ENCODE data around the gene FYB1. TPM values are rescaled to one million over a fixed set of nuclear protein-coding genes. Genes with fewer than 3 reads are reported as not detected.

The FYB1 gene
- total and polyA plus RNA-seq, 2 of the 8 experiments (the other 6 are each of a cell fraction or from before 2014, with no cell fraction given), result not detected

GRCh38 chr5:39195198-39195826 is 24.1 kb downstream of the FYB1 start (continued):
- TF ChIP-seq RNF2 (IDR thresholded peaks at IDR 0.05; ENCODE audit: borderline replicate concordance, low read depth, low read length, missing control alignments, poor library complexity, severe bottlenecking), result no peak
- TF ChIP-seq PHF8 (conservative IDR thresholded peaks at IDR 0.05; ENCODE audit: low read depth, low read length), result no peak
- no peak for TF ChIP-seq RBBP5 (IDR thresholded peaks at IDR 0.05; ENCODE audit: borderline replicate concordance, low read depth, low read length)
- TF ChIP-seq JUND (IDR thresholded peaks at IDR 0.05; ENCODE audit: low read length), result no peak
- no peak for TF ChIP-seq KDM4A (IDR thresholded peaks at IDR 0.05; ENCODE audit: low read depth, low read length, severe bottlenecking)
- TF ChIP-seq RFX5 (IDR thresholded peaks at IDR 0.05; ENCODE audit: borderline replicate concordance, low read depth, low read length), result no peak
- no peak for TF ChIP-seq TCF12 (IDR thresholded peaks at IDR 0.05; ENCODE audit: low read depth, low read length)
- TF ChIP-seq GTF2F1 (IDR thresholded peaks at IDR 0.05; ENCODE audit: borderline replicate concordance, low read depth, low read length), result no peak

Data from H1 (cell line).